Endothelial cell of umbilical vein (primary cell): ENCODE measurements around the gene MLIP. TPM values are rescaled to one million over a fixed set of nuclear protein-coding genes. Genes with fewer than 3 reads are reported as not detected.

ENCODE experiments used
- BruUV-seq: library from RNA; stranded (reverse); fragments of 400-500 nt; replicated peaks from 2 replicates; lab custom pipeline; 2021; lab: Mats Ljungman, UMichigan
- CTCF ChIA-PET: fragments of 300-600, 350-600 bp; sonication (Branson Sonifier 250); formaldehyde crosslinking; loops from one replicate; lab custom pipeline; 2021; ENCODE audit warnings: antibody characterized with exemption, inconsistent platforms; lab: Charles Lee
- POLR2A ChIA-PET: fragments of 300-600, 350-600 bp; sonication (Branson Sonifier 250); formaldehyde crosslinking; loops from one replicate; lab custom pipeline; 2021; ENCODE audit warnings: antibody characterized with exemption, inconsistent platforms; lab: Charles Lee
- DNase-seq: peaks from one replicate; pipeline ENCODE4 v3.0.0-alpha.2; 2011; ENCODE audit warnings: low read depth, low spot score
- FAIRE-seq: peaks from 2 replicates; lab custom pipeline; 2011; peaks lifted over from hg19 to GRCh38; lab: Jason Lieb, UNC
- H2AFZ ChIP-seq: 2 replicates; pipeline ENCODE4 v1.6.0; 2012; ENCODE audit warnings: low read depth, low read length, control low read depth, inconsistent platforms
- H3K27ac ChIP-seq: 2 replicates; pipeline ENCODE4 v1.5.1; 2011; ENCODE audit warnings: low read depth, mild to moderate bottlenecking, control low read depth, low read length, moderate library complexity; ENCODE audit not compliant: insufficient read depth
- H3K27me3 ChIP-seq, 2 experiments: 2 replicates each; pipeline versions ENCODE4 v1.6.0 to v1.6.1; 2011; ENCODE audit warnings: low read length in 2 of 2, mixed read lengths in 1 of 2; ENCODE audit not compliant: control insufficient read depth in 2 of 2, insufficient read depth in 2 of 2
- H3K36me3 ChIP-seq, 2 experiments: 2 replicates in 1 of 2; 3 replicates in 1 of 2; pipeline ENCODE4 v1.5.1; 2011; ENCODE audit warnings: low read length in 2 of 2, mild to moderate bottlenecking in 1 of 2, moderate library complexity in 1 of 2; ENCODE audit not compliant: control insufficient read depth in 2 of 2, insufficient read depth in 2 of 2; ENCODE audit errors: extremely low read depth in 1 of 2
- H3K4me1 ChIP-seq: 3 replicates; pipeline ENCODE4 v1.5.1; 2011; ENCODE audit warnings: mild to moderate bottlenecking, low read length; ENCODE audit not compliant: control insufficient read depth, insufficient read depth; ENCODE audit errors: extremely low read depth
- H3K4me2 ChIP-seq: 2 replicates; pipeline ENCODE4 v1.6.1; 2011; ENCODE audit warnings: low read length, control low read depth, mixed read lengths; ENCODE audit not compliant: insufficient read depth
- H3K4me3 ChIP-seq, 3 experiments: fragments of 200-600 bp in 1 of 3; sonication (generic), shearing (Covaris generic) in 1 of 3; replicated peaks in 1 of 3; 2 replicates each; pipeline ENCODE4 v1.5.1; 2011 to 2016; ENCODE audit warnings: control low read depth in 3 of 3, low read length in 3 of 3, mild to moderate bottlenecking in 2 of 3, inconsistent platforms in 1 of 3, low read depth in 1 of 3, moderate library complexity in 1 of 3; ENCODE audit not compliant: insufficient read depth in 1 of 3
- H3K79me2 ChIP-seq: 2 replicates; pipeline ENCODE4 v1.6.0; 2012; ENCODE audit warnings: low read length, inconsistent platforms; ENCODE audit not compliant: control insufficient read depth, insufficient read depth
- H3K9ac ChIP-seq: replicated peaks from 2 replicates; pipeline ENCODE3; 2011; ENCODE audit warnings: low read length, control low read depth; ENCODE audit not compliant: insufficient read depth; ENCODE audit errors: extremely low read depth
- H3K9me1 ChIP-seq: replicated peaks from 3 replicates; pipeline ENCODE4 v1.6.0; 2011; ENCODE audit warnings: mild to moderate bottlenecking, low read length; ENCODE audit not compliant: control insufficient read depth, insufficient read depth; ENCODE audit errors: extremely low read depth
- H3K9me3 ChIP-seq: replicated peaks from 2 replicates; pipeline ENCODE4 v1.5.1; 2012; ENCODE audit warnings: low read length, inconsistent platforms; ENCODE audit not compliant: control insufficient read depth, insufficient read depth
- H4K20me1 ChIP-seq: replicated peaks from 2 replicates; pipeline ENCODE3; 2011; ENCODE audit warnings: mild to moderate bottlenecking, low read length; ENCODE audit not compliant: control insufficient read depth, insufficient read depth; ENCODE audit errors: extremely low read depth
- CTCF ChIP-seq, 2 donors: IDR thresholded peaks; 1 replicate in 1 of 2; 2 replicates in 1 of 2; pipeline ENCODE4 v1.5.1; 2011; ENCODE audit warnings: low read length in 2 of 2, mild to moderate bottlenecking in 2 of 2, moderate library complexity in 2 of 2, control low read depth in 1 of 2, inconsistent platforms in 1 of 2, low read depth in 1 of 2; ENCODE audit not compliant: insufficient read depth in 1 of 2; ENCODE audit errors: extremely low read depth in 1 of 2
- EZH2 ChIP-seq: IDR thresholded peaks from 2 replicates; pipeline ENCODE4 v1.6.1; 2012; ENCODE audit warnings: borderline replicate concordance, low read depth, mild to moderate bottlenecking, moderate library complexity, low read length, inconsistent platforms; ENCODE audit not compliant: severe bottlenecking
- FOS ChIP-seq: IDR thresholded peaks from 2 replicates; pipeline ENCODE4 v1.6.1; 2011; ENCODE audit warnings: mild to moderate bottlenecking, low read length, moderate library complexity, borderline replicate concordance; ENCODE audit not compliant: insufficient read depth
- GATA2 ChIP-seq: IDR thresholded peaks from 2 replicates; pipeline ENCODE4 v1.7.0; 2011; ENCODE audit warnings: low read depth, mild to moderate bottlenecking, moderate library complexity, mixed read lengths, low read length; ENCODE audit not compliant: insufficient read length, insufficient read depth
- JUN ChIP-seq: IDR thresholded peaks from 2 replicates; pipeline ENCODE4 v1.6.1; 2011; ENCODE audit warnings: borderline replicate concordance, low read depth; ENCODE audit not compliant: insufficient read length, insufficient read depth
- MAX ChIP-seq: IDR thresholded peaks from 2 replicates; pipeline ENCODE4 v1.6.1; 2011; ENCODE audit not compliant: insufficient read depth, insufficient read length
- MYC ChIP-seq: IDR thresholded peaks from one replicate; pipeline ENCODE4 v1.6.1; 2011; ENCODE audit warnings: mild to moderate bottlenecking, low read depth, low read length
- POLR2A ChIP-seq: IDR thresholded peaks from 2 replicates; pipeline ENCODE4 v1.6.1; 2012; ENCODE audit warnings: low read depth, mild to moderate bottlenecking, control low read depth, low read length
- POLR2AphosphoS5 ChIP-seq: IDR thresholded peaks from 2 replicates; pipeline ENCODE4 v1.6.1; 2012; ENCODE audit warnings: low read depth, mild to moderate bottlenecking, control low read depth, low read length, moderate library complexity; ENCODE audit not compliant: insufficient read depth
- dilution Hi-C: fragments of 300-500 bp; cut with MboI; formaldehyde crosslinking; loops from one replicate; pipeline ENCODE4 v1.15.0; 2019; ENCODE audit warnings: low sequenced_read_pairs; ENCODE audit not compliant: extremely low pct_ligation_motif_present
- intact Hi-C: fragments of 100-400 bp; cut with micrococcal nuclease; formaldehyde crosslinking; loops from one replicate; pipeline ENCODE4 v1.10.0; 2022
- polyA plus RNA-seq, 4 experiments: library from polyadenylated mRNA; depleted of rRNA in 3 of 4; stranded (reverse) in 3 of 4; unstranded in 1 of 4; fragments of >200 nt; gene quantifications; 2 replicates each; pipeline versions ENCODE4 v1.2.1 to v1.2.3, GENCODE V29; 2011 to 2012; ENCODE audit warnings: missing spikeins in 1 of 4
- total RNA-seq: library from RNA; stranded (reverse); gene quantifications from 2 replicates; pipeline ENCODE4 v1.2.3, GENCODE V29; 2021

Gene MLIP
- total and polyA plus RNA-seq, 2 donors (not counting 3 experiments of a cell fraction or from before 2014, with no cell fraction given) = 4.1 to 11.6 TPM

- POLR2A ChIA-PET = no interaction called here
- BruUV-seq = no TSS peak
- no peak for FAIRE-seq
- Histone ChIP-seq H3K4me1 (no peaks in the 10 kb centered on the region), H3K9me1 (no peaks in the 10 kb centered on the region), H3K36me3 (no peaks in the 10 kb centered on the region), H4K20me1 (no peaks in the 10 kb centered on the region), H3K79me2 (no peaks in the 10 kb centered on the region), H3K4me2 (no peak overlapping the region), H3K27me3 (no peaks in the 10 kb centered on the region), H3K9ac (no peak overlapping the region), H3K4me3 (no peak overlapping the region), H3K9me3 (no peaks in the 10 kb centered on the region), H3K27ac (no peak overlapping the region), H2AFZ (peak overlapping the region; percentile 70)
- intact Hi-C loops = no loop called here
- DNase-seq = peak; percentile 37
- dilution Hi-C loops = no loop called here
- TF ChIP-seq EZH2 (no peak), GATA2 (no peak), POLR2A (no peak), FOS (no peak), MYC (no peak), JUN (no peak), POLR2AphosphoS5 (no peak), CTCF (IDR thresholded peaks at IDR 0.05; ENCODE audit: extremely low read depth in 1 of 2, insufficient read depth in 1 of 2, low read depth in 1 of 2, low read length in 2 of 2) (no peak), MAX (no peak)
- CTCF ChIA-PET = interaction anchor here (1.0 to 1.5 kb wide), 6 partner anchors 10 to 296 kb away, joined by 3 to 8 read pairs (median 4); no protein-coding TSS in a partner anchor
Observed at GRCh38 chr6:54282186-54282585, 170.9 kb downstream of the MLIP start.
